HG03060 (cell line): ENCODE measurements around the gene ZP1.
"Not testable (repeated sequence)": the region's sequence is repeated elsewhere in the genome, so short reads cannot be mapped to it uniquely, and the experiment has no call there.

Source experiments
- ATAC-seq: cut with Tn5 transposase; IDR thresholded peaks from one replicate; pipeline ENCODE4 v1.9.1; 2021; ENCODE audit warnings: low read depth, moderate number of reproducible peaks; ENCODE audit not compliant: unreplicated experiment

ZP1 gene

DNA sequence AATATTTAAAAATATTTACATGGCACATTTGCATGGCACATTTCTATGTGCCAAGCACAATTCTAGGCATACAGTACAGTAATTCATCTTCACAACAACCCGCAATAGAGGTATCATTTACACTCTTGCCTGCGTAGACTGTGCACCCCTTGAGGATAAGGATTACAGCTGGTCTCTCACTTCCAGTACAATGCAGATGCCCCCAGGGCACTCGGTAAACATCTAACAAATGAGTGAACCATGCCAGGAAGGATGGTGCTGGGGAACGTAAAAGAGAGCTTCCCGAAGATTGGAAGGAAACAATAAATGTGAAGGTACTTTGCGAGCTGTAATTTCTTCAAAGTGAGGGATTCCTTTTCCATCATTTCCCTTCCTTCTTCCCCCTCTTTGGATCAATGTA is 37.7 kb downstream of the ZP1 start:
- no peak for ATAC-seq

- ATAC-seq, result no peak
Measured at GRCh38 chr11:60905551-60906113, 38.3 kb downstream of the ZP1 start.

DNA sequence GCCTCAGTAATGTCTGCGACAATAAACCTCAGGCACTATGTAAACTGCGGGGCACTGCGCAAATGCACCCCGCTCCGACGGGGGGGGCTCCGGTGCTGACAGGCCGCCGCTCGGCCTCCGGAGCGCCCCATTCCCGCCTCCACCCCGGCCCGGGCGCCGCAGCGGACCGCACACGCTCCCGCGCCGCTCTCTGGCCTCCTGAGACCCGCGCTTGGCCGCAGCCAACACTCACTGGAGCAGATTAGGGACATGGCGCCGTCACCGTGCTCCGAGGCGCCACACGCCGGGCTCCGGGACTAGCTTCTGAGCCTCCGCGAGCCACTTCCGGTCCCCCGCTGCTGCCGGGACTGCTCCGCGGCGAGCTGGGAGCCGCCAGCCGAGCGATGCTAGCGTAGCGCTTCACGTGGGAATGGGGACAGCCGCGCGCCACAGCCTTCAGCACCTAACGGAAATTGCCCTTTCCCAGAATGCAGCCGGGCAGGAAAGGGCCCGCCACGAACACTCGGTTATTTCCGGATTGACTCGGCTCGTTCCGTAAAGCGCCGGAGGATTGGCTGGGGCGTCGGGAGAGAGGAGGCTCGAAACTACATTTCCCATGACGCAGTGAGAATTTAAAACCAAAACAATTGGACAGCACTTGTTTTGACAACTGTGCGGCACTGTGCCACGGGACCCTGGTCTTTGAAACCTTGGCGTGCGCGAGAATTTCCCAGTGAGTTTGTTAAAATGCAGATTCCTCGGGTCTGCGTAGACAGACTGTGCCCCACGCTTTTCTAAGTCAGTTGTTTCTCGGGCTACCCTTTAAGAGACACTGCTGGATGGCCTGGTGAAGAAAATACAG is 39.0 kb downstream of the ZP1 start, which contains the start of gene PRPF19:
Gene PRPF19, minus strand, starts transcription at position 454 of the 841 bp plus-strand sequence. Its CDS starts 203 bp downstream, at position 251.
- ATAC-seq, result peak; percentile 62

- no peak for ATAC-seq
Measured at GRCh38 chr11:60908803-60909202, 41.5 kb downstream of the ZP1 start.

GRCh38 chr11:60909680-60910280 is 42.4 kb downstream of the ZP1 start:
- not testable (repeated sequence) for ATAC-seq

DNA sequence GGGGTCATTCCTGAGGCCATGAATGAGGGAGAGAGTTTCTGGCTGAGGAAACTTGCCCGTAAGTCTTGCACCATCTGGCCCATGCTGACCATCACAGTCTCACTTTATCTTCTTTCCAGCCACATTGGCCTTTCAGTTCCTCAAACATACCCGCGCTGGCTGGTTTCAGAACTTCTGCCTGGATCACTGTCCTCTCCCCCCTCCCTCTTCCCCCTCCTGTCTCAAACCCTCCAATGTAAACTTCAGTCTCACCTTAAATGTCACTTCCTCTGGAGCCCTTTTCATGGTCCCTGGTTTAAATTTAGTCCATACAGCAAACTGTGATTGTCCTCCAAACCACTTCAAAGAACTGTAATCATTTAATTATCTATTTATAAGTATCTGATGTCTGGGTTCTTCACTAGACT is 42.9 kb downstream of the ZP1 start:
- no peak for ATAC-seq

- no peak for ATAC-seq
Measured at GRCh38 chr11:60910711-60911380, 43.5 kb downstream of the ZP1 start.

- ATAC-seq, result no peak
Measured at GRCh38 chr11:60912223-60912850, 45.0 kb downstream of the ZP1 start.

- no peak for ATAC-seq
Measured at GRCh38 chr11:60912851-60913528, 45.6 kb downstream of the ZP1 start.

DNA sequence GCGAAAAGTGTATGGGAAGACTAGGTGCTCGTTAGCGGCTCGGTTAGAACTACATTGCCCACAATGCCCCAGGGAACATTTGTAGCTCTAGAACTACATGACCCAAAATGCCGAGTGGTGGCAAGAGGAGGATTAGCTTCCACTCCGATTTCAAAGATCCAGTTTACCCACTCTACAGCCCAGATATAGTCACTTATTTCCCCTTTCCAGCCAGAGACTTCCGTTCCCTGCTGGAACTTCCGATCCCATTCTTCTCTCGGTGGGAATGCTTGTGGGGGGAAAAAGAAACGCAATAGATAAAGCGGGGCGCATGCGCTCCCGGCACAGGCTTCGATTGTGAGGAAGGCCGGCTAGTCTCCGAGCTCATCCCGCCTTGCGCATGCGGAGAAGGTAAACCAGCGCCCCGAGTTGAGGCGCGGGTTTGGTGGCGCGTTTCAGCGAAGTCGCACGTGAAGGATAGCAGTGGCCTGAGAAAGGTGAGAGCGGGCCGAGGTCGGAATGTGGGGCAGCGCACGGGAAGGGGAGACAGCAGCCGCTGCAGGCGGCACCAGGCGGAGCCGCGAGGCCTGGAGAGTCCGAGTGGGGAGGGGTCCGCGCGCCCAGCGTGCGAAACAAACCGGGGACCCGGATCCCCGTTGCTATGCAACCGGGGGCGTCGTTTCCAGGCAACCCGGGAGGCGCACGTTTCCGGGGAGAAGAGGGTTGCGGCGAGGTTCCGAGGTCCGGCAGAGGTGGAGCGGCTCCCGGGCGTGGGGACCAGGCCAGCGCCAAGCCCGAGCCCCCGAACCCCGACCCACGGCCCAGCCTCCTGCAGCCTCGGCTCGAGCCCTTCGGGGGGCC is 46.7 kb downstream of the ZP1 start, which contains the start of gene TMEM109:
Gene TMEM109, plus strand, starts transcription at position 366 of the 840 bp plus-strand sequence. CDS start 5,536 bp downstream, outside the sequence.
- ATAC-seq, result no peak

GRCh38 chr11:60914633-60915247 is 47.4 kb downstream of the ZP1 start:
- ATAC-seq, result no peak

DNA sequence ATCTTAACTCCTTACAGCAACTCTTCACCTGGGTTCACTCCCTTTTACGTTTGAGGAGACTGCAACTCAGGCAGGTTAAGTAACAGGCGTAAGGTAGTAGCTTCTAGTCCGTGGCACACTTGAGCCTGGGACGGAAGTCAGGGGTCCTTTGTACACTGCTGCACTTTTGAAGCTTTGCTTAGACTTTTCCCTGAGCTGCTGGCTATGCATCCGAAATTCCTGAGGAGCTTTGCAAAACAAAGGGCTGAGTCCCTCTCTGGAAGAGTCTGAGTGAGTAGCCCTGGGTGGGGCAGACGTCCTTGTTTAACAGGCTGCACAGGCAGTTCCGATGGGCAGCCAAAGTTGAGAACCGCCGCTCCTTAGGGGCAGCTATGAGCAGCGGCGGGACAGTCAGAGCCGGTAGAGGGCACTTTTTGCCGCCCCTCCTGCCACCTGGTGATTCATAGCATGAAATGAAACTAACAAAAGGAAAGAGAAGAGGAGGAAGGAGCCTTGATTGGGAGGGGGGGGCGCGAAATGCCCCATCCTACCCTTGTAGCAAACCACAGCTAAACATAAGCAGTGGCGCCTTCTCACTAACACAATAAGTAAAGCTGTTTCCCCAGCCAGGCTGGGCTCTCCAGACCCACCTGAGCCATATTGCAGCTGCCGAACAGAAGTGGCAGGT is 48.0 kb downstream of the ZP1 start:
- peak; percentile 36 for ATAC-seq

DNA sequence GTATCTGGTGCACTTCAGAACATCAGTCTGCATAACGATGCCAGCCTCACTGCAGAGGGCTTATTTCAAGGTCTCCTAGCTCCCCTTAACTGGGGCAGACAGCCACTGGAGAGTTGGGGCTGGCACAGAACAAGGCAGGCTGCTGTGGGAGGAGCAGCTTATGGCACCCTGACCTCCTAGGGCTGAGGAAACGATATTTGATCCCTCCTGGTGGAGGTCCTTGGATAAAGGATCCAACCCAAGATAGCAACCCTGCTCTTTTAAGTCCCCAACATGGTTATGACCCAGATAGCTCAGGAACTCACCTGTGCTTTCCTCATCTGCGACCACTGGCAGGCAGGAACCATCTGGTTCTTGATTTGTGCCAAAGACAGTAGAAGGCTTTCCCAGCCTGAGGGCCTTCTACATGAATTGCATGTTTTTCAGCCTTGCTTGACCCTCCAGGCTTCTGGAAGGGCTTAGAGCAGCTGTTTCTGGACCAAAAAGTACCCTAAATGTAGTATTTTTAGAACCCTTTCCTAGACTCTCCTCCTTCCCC is 49.4 kb downstream of the ZP1 start:
- ATAC-seq, result no peak

DNA sequence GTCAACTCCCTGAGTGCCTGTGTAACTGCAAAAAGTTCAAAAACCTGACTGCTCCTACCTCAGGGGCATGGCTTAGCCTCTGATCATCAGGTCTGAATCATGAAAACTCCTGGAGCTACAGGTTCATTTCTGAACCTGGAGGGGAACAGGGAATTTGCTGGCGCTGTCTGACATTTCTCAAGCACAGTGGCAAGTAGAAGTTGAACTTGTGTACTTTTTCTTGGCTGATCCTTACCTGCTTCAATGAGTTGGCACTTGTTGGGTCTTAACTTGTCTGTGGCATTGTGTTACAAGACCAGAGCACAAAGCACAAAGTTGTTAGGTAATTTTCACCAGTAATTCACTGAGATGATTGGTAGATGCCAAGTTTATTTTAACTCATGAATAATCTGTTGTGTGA is 49.9 kb downstream of the ZP1 start:
- no peak for ATAC-seq

GRCh38 chr11:60918251-60918938 is 51.1 kb downstream of the ZP1 start:
- ATAC-seq, result no peak

DNA sequence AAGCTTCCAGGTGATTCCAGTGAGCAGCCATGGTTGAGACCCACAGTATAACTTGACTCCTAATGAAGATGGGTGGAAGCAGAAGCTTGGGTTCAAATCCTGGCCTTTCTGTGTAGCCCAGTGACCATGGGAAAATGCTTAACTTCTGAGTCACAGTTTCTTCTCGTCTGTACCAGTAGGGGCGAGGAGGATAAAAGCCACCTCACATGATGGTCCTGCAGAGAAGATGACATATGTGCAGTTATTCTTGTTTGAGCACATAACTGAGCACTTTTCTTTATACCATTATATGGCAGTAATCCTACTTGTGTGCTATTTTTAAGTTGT is 51.6 kb downstream of the ZP1 start:
- ATAC-seq, result no peak

DNA sequence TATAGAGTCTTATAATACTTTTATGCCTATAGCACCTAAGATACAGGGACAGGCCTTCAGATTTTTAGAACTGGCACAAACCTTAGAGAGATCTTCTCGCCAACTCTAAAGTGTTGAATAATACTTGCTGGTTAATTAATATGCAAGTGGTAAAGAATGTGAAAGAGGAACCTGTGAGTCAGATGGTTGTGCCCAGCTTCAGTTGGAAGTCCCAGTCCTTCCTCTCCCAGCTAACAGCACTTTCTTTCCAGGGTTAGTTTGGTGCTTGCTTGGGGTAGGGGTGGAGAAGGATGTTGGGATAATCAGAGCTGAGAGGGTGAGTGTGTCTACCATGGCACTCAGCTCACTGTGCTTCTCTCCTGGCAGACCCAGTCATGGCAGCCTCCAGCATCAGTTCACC is 52.0 kb downstream of the ZP1 start:
- ATAC-seq, result no peak
